GM18858 (cell line): ENCODE measurements around the gene TMEM52.

Source experiments
- ATAC-seq: cut with Tn5 transposase; IDR thresholded peaks from one replicate; pipeline ENCODE4 v1.9.1; 2021; ENCODE audit not compliant: unreplicated experiment

The TMEM52 gene

DNA sequence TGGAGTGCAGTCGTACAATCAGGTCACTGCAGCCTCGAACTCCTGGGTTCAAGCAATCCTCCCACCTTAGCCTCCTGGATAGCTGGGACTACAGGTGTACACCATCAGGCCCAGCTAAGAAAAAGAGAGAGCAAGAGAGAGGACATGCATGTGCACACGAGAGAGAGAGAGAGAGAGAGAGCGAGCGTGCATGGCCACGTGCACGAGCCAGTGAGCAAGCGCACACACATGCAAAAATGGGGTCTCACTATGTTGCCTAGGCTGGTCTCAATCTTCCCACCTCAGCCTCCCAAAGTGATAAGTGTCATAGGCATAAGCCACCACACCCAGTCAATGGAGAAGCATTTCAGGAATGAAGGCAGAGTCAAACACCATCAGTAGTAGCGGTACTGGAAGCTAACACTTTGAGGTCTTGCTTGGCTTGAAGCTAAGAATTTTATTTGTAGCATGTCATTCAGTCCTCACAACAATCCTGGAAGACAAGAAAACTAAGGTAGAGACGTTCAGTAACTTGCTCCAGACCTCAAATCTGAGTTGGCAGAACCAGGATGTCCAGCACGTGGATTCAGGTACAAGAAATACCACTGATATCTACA lies 42.6 kb downstream of the TMEM52 start:
- no peak for ATAC-seq

DNA sequence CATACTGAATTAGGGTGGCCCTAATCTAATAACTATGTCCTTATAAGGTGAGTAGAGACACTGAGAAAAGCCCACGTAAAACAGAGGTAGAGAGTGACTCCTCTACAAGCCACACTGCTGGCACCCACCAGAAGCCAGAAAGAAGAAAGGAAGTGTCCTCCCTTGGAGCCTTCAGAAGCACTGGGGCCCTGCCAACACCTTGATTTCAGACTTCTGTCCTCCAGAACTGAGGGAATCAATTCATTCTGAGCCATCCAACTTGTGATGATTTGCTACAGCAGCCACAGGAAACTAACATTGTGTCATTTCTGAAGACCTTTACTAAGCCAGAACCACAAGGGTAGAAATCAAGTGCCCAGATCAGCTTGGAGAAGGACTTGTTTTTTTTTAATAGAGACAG lies 43.1 kb downstream of the TMEM52 start:
- no peak for ATAC-seq

DNA sequence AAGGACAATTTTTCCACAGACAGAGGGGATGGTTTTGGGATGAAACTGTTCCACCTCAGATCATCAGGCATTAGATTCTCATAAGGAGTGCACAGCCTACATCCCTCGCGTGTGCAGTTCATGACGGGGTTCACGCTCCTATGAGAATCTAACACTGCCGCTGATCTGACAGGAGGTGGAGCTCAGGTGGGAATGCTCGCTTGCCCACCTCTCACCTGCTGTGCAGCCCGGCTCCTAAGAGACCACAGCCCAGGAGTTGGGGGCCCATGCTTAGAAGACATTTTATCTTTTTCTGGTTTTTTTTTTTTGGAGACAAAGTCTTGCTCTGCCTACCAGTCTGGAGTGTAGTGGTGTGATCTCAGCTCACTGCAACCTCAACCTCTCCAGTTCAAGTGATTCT lies 44.2 kb downstream of the TMEM52 start:
- no peak for ATAC-seq

DNA sequence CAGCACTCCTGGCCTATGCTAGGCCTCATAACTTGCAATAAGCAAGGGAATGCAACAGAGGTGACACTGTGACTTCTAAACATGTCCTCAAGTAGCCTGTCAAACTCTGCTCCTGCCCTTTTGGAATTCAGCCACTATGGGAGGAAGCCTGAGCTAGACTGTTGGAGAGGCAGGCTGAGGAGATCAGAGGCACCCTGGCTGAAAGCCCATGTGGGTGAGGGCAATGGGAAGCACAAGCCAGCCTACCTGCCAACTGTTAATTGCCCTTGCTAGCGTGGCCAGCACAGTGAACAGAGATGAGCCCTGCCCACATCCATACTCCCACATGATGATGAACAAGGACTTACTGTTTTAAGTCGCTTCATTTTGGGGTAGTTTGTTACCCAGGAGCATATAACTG lies 45.9 kb downstream of the TMEM52 start:
- ATAC-seq = no peak

DNA sequence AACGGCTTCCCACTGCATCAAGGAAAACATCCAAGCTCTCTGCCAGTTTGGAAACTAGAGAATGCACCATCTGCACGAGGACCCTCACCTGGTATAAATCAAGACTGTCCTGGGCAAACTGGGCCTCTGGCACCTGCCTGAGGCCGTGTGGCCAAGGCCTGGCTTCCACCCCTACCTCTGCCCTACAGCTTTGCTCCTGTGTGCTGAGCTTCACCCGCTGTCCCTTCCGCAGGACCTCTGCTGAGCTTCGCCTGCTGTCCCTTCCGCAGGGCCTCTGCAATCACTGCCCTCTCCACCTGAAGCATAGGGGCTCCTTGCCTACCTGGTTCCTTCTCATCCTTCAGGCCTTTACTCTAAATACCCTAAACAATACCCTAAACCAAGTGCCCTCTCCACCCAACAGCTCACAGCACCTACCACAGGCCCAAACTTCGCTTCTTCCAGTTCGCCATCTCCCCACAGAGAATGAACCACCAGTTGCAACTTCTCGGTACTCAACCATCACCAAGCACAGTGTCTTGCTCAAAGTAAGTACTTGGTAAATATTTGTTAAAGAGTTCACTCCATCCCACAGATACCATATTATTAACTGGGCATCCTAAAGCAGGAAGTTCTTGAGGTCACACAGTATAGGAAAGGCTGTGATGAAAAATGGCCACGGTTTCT lies 46.6 kb downstream of the TMEM52 start:
- no peak for ATAC-seq

DNA sequence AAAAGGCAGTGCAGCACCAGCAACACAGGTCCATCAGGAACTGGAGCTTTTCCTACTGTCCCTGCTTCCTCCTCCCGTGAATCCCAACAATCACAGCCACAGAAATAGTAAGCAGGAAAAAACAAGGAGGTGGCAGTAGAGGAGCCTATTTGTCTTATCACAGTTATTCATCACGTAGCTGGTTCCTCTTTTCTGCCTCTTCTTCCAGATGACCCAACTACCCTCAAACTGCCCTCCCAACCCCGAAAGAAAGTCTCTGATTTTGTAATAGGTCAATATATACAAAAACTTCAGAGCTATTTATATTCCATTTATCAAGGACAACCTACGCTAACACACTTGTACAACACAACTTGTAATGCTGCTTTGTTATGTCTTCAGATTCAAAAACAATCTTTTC lies 49.6 kb downstream of the TMEM52 start:
- no peak for ATAC-seq
